SJSA1 (cell line): ENCODE results near the gene VWF. TPM values are rescaled to one million over a fixed set of nuclear protein-coding genes. Genes with fewer than 3 reads are reported as not detected.

Experiments
- DNase-seq, 2 experiments: peaks; one replicate each; pipeline ENCODE4 v3.0.0-alpha.2; 2015 to 2020; ENCODE audit warnings: low spot score in 2 of 2, low read depth in 1 of 2
- H3K27ac ChIP-seq: fragments of 250-450 bp; sonication (Bioruptor Pico); 2 replicates; pipeline ENCODE4 v1.5.1; 2020; ENCODE audit warnings: mild to moderate bottlenecking, moderate library complexity
- H3K27me3 ChIP-seq: fragments of 250-450 bp; sonication (Bioruptor Pico); replicated peaks from 2 replicates; pipeline ENCODE4 v1.5.1; 2020; ENCODE audit warnings: mild to moderate bottlenecking, moderate library complexity
- H3K36me3 ChIP-seq: fragments of 250-450 bp; sonication (Bioruptor Pico); 2 replicates; pipeline ENCODE4 v1.5.1; 2020; ENCODE audit warnings: mild to moderate bottlenecking
- H3K4me1 ChIP-seq: fragments of 250-450 bp; sonication (Bioruptor Pico); replicated peaks from 2 replicates; pipeline ENCODE4 v1.6.1; 2021; ENCODE audit warnings: mild to moderate bottlenecking
- H3K4me3 ChIP-seq: fragments of 250-450 bp; sonication (Bioruptor Pico); 2 replicates; pipeline ENCODE4 v1.5.1; 2020; ENCODE audit warnings: mild to moderate bottlenecking
- H3K9me3 ChIP-seq: fragments of 250-450 bp; sonication (Bioruptor Pico); replicated peaks from 2 replicates; pipeline ENCODE4 v1.5.1; 2020; ENCODE audit warnings: mild to moderate bottlenecking
- total RNA-seq: library from RNA; depleted of rRNA; stranded (reverse); fragments of >200 nt; shearing (Covaris generic); gene quantifications from 2 replicates; pipeline ENCODE4 v1.2.3, GENCODE V29; 2014

The VWF gene
- total RNA-seq, 1 experiment from 2014 or later, result 0.50 TPM

GRCh38 chr12:5947006-5947405, 177.5 kb downstream of the VWF start:
- peak in 1 of 2 experiments; percentile 8 for DNase-seq
- H3K27ac ChIP-seq, result no peak overlapping the region
- peaks cover 67% of the 10 kb centered on the region for H3K27me3 ChIP-seq
- H3K36me3 ChIP-seq, result no peaks in the 10 kb centered on the region
- H3K9me3 ChIP-seq, result no peaks in the 10 kb centered on the region
- H3K4me3 ChIP-seq, result no peak overlapping the region
- peaks cover 6% of the 10 kb centered on the region for H3K4me1 ChIP-seq

GRCh38 chr12:5946388-5946787, 178.1 kb downstream of the VWF start:
- peaks cover 67% of the 10 kb centered on the region for H3K27me3 ChIP-seq
- peak in 1 of 2 experiments; percentile 15 for DNase-seq
- peaks cover 6% of the 10 kb centered on the region for H3K4me1 ChIP-seq
- H3K27ac ChIP-seq, result no peak overlapping the region
- H3K36me3 ChIP-seq, result no peaks in the 10 kb centered on the region
- no peak overlapping the region for H3K4me3 ChIP-seq
- no peaks in the 10 kb centered on the region for H3K9me3 ChIP-seq

GRCh38 chr12:5945071-5946008, 179.1 kb downstream of the VWF start, which contains the start of gene ANO2:
ANO2 (minus strand) TSS chr12:5945259; CDS start chr12:5945217, 42 bp downstream.
- Histone ChIP-seq H3K27ac (no peak within 1 kb of the TSS), H3K36me3 (no peaks in the 10 kb centered on the region), H3K4me3 (peak within 1 kb of the TSS; percentile 21), H3K9me3 (no peaks in the 10 kb centered on the region), H3K27me3 (peaks cover 66% of the 10 kb centered on the region), H3K4me1 (peaks cover 6% of the 10 kb centered on the region)
- peak in 1 of 2 experiments; percentile 41 for DNase-seq

GRCh38 chr12:5944688-5945070, 179.8 kb downstream of the VWF start:
- H3K27ac ChIP-seq, result no peak overlapping the region
- peaks cover 59% of the 10 kb centered on the region for H3K27me3 ChIP-seq
- peaks cover 6% of the 10 kb centered on the region for H3K4me1 ChIP-seq
- peak in 1 of 2 experiments; percentile 25 for DNase-seq
- peak overlapping the region; percentile 21 for H3K4me3 ChIP-seq
- no peaks in the 10 kb centered on the region for H3K36me3 ChIP-seq
- no peaks in the 10 kb centered on the region for H3K9me3 ChIP-seq

- peaks cover 56% of the 10 kb centered on the region for H3K27me3 ChIP-seq
- H3K36me3 ChIP-seq, result no peaks in the 10 kb centered on the region
- no peak overlapping the region for H3K27ac ChIP-seq
- no peak overlapping the region for H3K4me3 ChIP-seq
- peaks cover 6% of the 10 kb centered on the region for H3K4me1 ChIP-seq
- DNase-seq, result peak in 1 of 2 experiments; percentile 36
- H3K9me3 ChIP-seq, result no peaks in the 10 kb centered on the region
These were observed 180.4 kb downstream of the VWF start for GRCh38 chr12:5944053-5944452.

- H3K9me3 ChIP-seq, result no peaks in the 10 kb centered on the region
- peak in 1 of 2 experiments; percentile 7 for DNase-seq
- no peaks in the 10 kb centered on the region for H3K36me3 ChIP-seq
- no peak overlapping the region for H3K27ac ChIP-seq
- peaks cover 6% of the 10 kb centered on the region for H3K4me1 ChIP-seq
- H3K4me3 ChIP-seq, result no peak overlapping the region
- peaks cover 50% of the 10 kb centered on the region for H3K27me3 ChIP-seq
These were observed 182.6 kb downstream of the VWF start for GRCh38 chr12:5941907-5942306.

GRCh38 chr12:5927732-5928516, 196.5 kb downstream of the VWF start:
- H3K27ac ChIP-seq, result no peak overlapping the region
- no peak for DNase-seq
- H3K4me1 ChIP-seq, result no peaks in the 10 kb centered on the region
- H3K36me3 ChIP-seq, result no peaks in the 10 kb centered on the region
- peaks cover 2% of the 10 kb centered on the region; the same call in 1 of the 2 replicates for H3K9me3 ChIP-seq
- no peak overlapping the region for H3K4me3 ChIP-seq
- peaks cover 15% of the 10 kb centered on the region for H3K27me3 ChIP-seq

- DNase-seq, result peak in 1 of 2 experiments; percentile 12
- H3K27me3 ChIP-seq, result peaks cover 15% of the 10 kb centered on the region
- H3K27ac ChIP-seq, result no peak overlapping the region
- H3K36me3 ChIP-seq, result no peaks in the 10 kb centered on the region
- H3K9me3 ChIP-seq, result no peaks in the 10 kb centered on the region; the same call in 1 of the 2 replicates
- no peaks in the 10 kb centered on the region for H3K4me1 ChIP-seq
- H3K4me3 ChIP-seq, result no peak overlapping the region
These were observed 198.8 kb downstream of the VWF start for GRCh38 chr12:5925646-5926045.

GRCh38 chr12:5924342-5924741, 200.1 kb downstream of the VWF start:
- Histone ChIP-seq H3K36me3 (no peaks in the 10 kb centered on the region), H3K27me3 (peaks cover 15% of the 10 kb centered on the region), H3K27ac (no peak overlapping the region), H3K4me1 (no peaks in the 10 kb centered on the region), H3K9me3 (no peaks in the 10 kb centered on the region), H3K4me3 (no peak overlapping the region)
- peak in 1 of 2 experiments; percentile 26 for DNase-seq

GRCh38 chr12:5923751-5924150, 200.7 kb downstream of the VWF start:
- Histone ChIP-seq H3K27me3 (peaks cover 15% of the 10 kb centered on the region), H3K4me3 (no peak overlapping the region), H3K27ac (no peak overlapping the region), H3K36me3 (no peaks in the 10 kb centered on the region), H3K9me3 (no peaks in the 10 kb centered on the region), H3K4me1 (no peaks in the 10 kb centered on the region)
- no peak for DNase-seq

- Histone ChIP-seq H3K4me1 (no peaks in the 10 kb centered on the region), H3K9me3 (no peaks in the 10 kb centered on the region), H3K4me3 (no peak overlapping the region), H3K27me3 (peaks cover 15% of the 10 kb centered on the region), H3K36me3 (no peaks in the 10 kb centered on the region), H3K27ac (no peak overlapping the region)
- DNase-seq, result peak in 1 of 2 experiments; percentile 5
These were observed 201.3 kb downstream of the VWF start for GRCh38 chr12:5923043-5923605.

GRCh38 chr12:5921966-5922899, 202.2 kb downstream of the VWF start:
- no peak overlapping the region for H3K27ac ChIP-seq
- peaks cover 15% of the 10 kb centered on the region for H3K27me3 ChIP-seq
- H3K4me1 ChIP-seq, result no peaks in the 10 kb centered on the region
- no peaks in the 10 kb centered on the region for H3K9me3 ChIP-seq
- no peak overlapping the region for H3K4me3 ChIP-seq
- DNase-seq, result peak in 1 of 2 experiments; percentile 33
- H3K36me3 ChIP-seq, result no peaks in the 10 kb centered on the region
